ENCODE measurements around the gene IL13. TPM values are rescaled to one million over a fixed set of nuclear protein-coding genes. Genes with fewer than 3 reads are reported as not detected.

Gene IL13
- total RNA-seq, 1 experiment from 2014 or later = not detected

DNA sequence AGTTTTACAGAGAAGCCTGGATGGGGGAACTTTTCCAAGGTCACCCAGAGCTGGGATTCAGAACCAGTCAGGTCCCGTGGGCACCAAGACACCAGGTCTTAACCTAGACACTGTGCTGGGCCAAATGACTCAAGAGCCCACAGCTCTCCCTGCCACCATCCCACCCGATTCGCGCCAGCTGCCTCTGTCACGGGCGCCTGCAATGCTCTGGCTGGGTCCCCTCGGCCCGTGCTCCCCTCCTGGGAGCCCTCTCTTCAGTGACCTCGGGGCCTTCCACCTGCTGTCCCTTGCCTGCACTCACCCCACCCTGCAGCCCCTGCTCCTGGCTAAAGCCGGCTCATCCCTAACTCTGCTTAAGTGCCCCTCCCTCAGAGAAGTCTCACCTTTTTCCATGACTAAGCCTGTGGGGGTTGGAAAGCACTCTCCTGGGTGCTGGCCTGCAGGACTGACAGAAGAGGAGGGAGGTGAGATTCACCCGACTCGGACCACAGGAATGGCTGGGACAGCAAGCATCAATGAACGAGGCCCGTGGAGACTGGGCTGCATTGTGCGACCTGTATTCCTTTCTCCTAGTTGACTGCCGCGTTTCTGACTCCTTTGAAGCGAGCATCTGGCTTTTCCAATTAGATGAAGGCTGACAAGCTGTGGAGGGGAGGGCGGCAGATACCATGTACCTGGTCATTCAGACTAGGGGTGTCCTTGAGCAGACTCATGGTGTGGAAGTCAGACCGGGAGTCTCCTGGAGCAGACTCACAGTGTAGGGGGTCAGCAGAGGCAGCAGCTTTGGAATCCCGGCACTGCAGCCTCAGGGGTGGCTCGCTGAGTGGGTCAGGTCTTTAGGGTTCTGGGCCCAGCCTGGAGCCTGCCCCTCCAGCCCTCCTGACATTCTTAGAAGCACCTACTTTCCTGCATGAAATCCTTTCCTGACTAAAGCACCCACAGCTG, 10.1 kb downstream of the IL13 start:
- H3K4me1 ChIP-seq (ENCODE audit: insufficient read depth, low read length) = no peaks in the 10 kb centered on the region
- H3K18ac ChIP-seq (ENCODE audit: insufficient read length, low read depth, low read length) = no peak overlapping the region
- H2AK5ac ChIP-seq (ENCODE audit: insufficient read length, low read length) = no peak overlapping the region
- no peak overlapping the region for H3K23ac ChIP-seq (ENCODE audit: insufficient read length, low read depth, low read length)
- no peak overlapping the region for H3K27ac ChIP-seq (ENCODE audit: insufficient read length, low read depth, low read length)
- H3K27me3 Mint-ChIP-seq (ENCODE audit: low read depth) = peaks cover 2% of the 10 kb centered on the region
- H3K27me3 ChIP-seq (ENCODE audit: insufficient read depth, low read length) = no peaks in the 10 kb centered on the region
- H4K20me1 ChIP-seq (ENCODE audit: control insufficient read depth, insufficient read depth, insufficient read length) = no peaks in the 10 kb centered on the region
- no peak overlapping the region for H3K56ac ChIP-seq (ENCODE audit: insufficient read length, low read depth, low read length)
- H3K79me1 ChIP-seq (ENCODE audit: insufficient read depth, low read depth, low read length, poor library complexity, severe bottlenecking) = no peaks in the 10 kb centered on the region
- no peaks in the 10 kb centered on the region for H3K79me2 ChIP-seq (ENCODE audit: insufficient read depth, low read length)
- H3K27ac Mint-ChIP-seq = no peak overlapping the region; a peak in 1 of 7 replicates
- H3K4me3 Mint-ChIP-seq = no peak overlapping the region
- no peaks in the 10 kb centered on the region for H3K9me3 ChIP-seq (ENCODE audit: control insufficient read depth, low read depth, low read length)
- H2BK15ac ChIP-seq (ENCODE audit: low read depth, low read length) = no peak overlapping the region
- H3K23me2 ChIP-seq (ENCODE audit: insufficient read length, low read depth, low read length, poor library complexity, severe bottlenecking) = no peaks in the 10 kb centered on the region
- H2BK12ac ChIP-seq (ENCODE audit: insufficient read length, low read depth, low read length) = no peak overlapping the region
- no peak overlapping the region for H2BK5ac ChIP-seq (ENCODE audit: insufficient read length, low read length)
- H3K4ac ChIP-seq (ENCODE audit: low read depth, low read length) = no peak overlapping the region
- no peak overlapping the region for H2BK20ac ChIP-seq (ENCODE audit: low read depth, low read length, poor library complexity, severe bottlenecking)
- H4K5ac ChIP-seq (ENCODE audit: insufficient read length, low read depth, low read length) = no peak overlapping the region
- H4K8ac ChIP-seq (replicated peaks; ENCODE audit: insufficient read length, low read depth, low read length) = no peak overlapping the region
- no peak overlapping the region for H3K9ac ChIP-seq (ENCODE audit: extremely low read depth, insufficient read length, low read length)
- no peak overlapping the region for H2AFZ ChIP-seq (ENCODE audit: low read length)
- H3K4me1 Mint-ChIP-seq = peaks cover 25 to 34% of the 10 kb centered on the region in 2 experiments
- no CpG with 5 or more reads among the region's 22 CpGs for WGBS (ENCODE audit: extremely low coverage, insufficient read length, low lambda C conversion rate)
- H2BK120ac ChIP-seq (ENCODE audit: low read depth, low read length, poor library complexity, severe bottlenecking) = no peak overlapping the region
- TF ChIP-seq, protein P1, sequence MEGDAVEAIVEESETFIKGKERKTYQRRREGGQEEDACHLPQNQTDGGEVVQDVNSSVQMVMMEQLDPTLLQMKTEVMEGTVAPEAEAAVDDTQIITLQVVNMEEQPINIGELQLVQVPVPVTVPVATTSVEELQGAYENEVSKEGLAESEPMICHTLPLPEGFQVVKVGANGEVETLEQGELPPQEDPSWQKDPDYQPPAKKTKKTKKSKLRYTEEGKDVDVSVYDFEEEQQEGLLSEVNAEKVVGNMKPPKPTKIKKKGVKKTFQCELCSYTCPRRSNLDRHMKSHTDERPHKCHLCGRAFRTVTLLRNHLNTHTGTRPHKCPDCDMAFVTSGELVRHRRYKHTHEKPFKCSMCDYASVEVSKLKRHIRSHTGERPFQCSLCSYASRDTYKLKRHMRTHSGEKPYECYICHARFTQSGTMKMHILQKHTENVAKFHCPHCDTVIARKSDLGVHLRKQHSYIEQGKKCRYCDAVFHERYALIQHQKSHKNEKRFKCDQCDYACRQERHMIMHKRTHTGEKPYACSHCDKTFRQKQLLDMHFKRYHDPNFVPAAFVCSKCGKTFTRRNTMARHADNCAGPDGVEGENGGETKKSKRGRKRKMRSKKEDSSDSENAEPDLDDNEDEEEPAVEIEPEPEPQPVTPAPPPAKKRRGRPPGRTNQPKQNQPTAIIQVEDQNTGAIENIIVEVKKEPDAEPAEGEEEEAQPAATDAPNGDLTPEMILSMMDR (conservative IDR thresholded peaks at IDR 0.05) = no peak
- no peak overlapping the region for H4K91ac ChIP-seq (ENCODE audit: insufficient read length, low read depth, low read length)
- peaks cover 0 to 7% (median 0%) of the 10 kb centered on the region in 3 experiments; a peak in 3 of 7 replicates for H3K36me3 Mint-ChIP-seq (ENCODE audit: insufficient read depth in 1 of 3, low read depth in 3 of 3)
- H3K4me2 ChIP-seq (ENCODE audit: insufficient read depth, insufficient read length, low read length) = no peak overlapping the region
- no peak overlapping the region; the same call in 1 of the 2 replicates for H3K14ac ChIP-seq (ENCODE audit: insufficient read depth, low read length)
- DNase-seq = peak; percentile 33
- peaks cover 0 to 7% of the 10 kb centered on the region in 2 experiments; a peak in 3 of 5 replicates for H3K9me3 Mint-ChIP-seq
- no peak overlapping the region for H3T11ph ChIP-seq (ENCODE audit: low read length)

Data from H9 (cell line).